ENCODE measurements around the gene ACBD6. TPM values are rescaled to one million over a fixed set of nuclear protein-coding genes. Genes with fewer than 3 reads are reported as not detected.

The ACBD6 gene
- total RNA-seq, 1 donor from 2014 or later: 66.1 TPM

- no peak for DNase-seq (ENCODE audit: low read depth)
- no peak overlapping the region for H3K4me3 ChIP-seq (ENCODE audit: low read depth, low read length)
- no peak for TF ChIP-seq CTCF (conservative IDR thresholded peaks at IDR 0.05; ENCODE audit: low read depth, low read length)
These were observed 126.1 kb downstream of the ACBD6 start for GRCh38 chr1:180376253-180376652.

- H3K4me3 ChIP-seq (ENCODE audit: low read depth, low read length): no peak overlapping the region
- no peak for DNase-seq (ENCODE audit: low read depth)
- no peak for TF ChIP-seq CTCF (conservative IDR thresholded peaks at IDR 0.05; ENCODE audit: low read depth, low read length)
These were observed 129.6 kb downstream of the ACBD6 start for GRCh38 chr1:180372728-180373127.

GRCh38 chr1:180370597-180370996 lies 131.8 kb downstream of the ACBD6 start:
- DNase-seq (ENCODE audit: low read depth): no peak
- no peak overlapping the region for H3K4me3 ChIP-seq (ENCODE audit: low read depth, low read length)
- no peak for TF ChIP-seq CTCF (conservative IDR thresholded peaks at IDR 0.05; ENCODE audit: low read depth, low read length)

GRCh38 chr1:180370188-180370587 lies 132.2 kb downstream of the ACBD6 start:
- DNase-seq (ENCODE audit: low read depth): no peak
- no peak overlapping the region for H3K4me3 ChIP-seq (ENCODE audit: low read depth, low read length)
- TF ChIP-seq CTCF (conservative IDR thresholded peaks at IDR 0.05; ENCODE audit: low read depth, low read length): no peak

GRCh38 chr1:180369061-180369460 lies 133.3 kb downstream of the ACBD6 start:
- H3K4me3 ChIP-seq (ENCODE audit: low read depth, low read length): no peak overlapping the region
- no peak for DNase-seq (ENCODE audit: low read depth)
- TF ChIP-seq CTCF (conservative IDR thresholded peaks at IDR 0.05; ENCODE audit: low read depth, low read length): no peak

GRCh38 chr1:180366371-180367068 lies 135.9 kb downstream of the ACBD6 start:
- no peak for DNase-seq (ENCODE audit: low read depth)
- TF ChIP-seq CTCF (conservative IDR thresholded peaks at IDR 0.05; ENCODE audit: low read depth, low read length): no peak
- no peak overlapping the region for H3K4me3 ChIP-seq (ENCODE audit: low read depth, low read length)

- H3K4me3 ChIP-seq (ENCODE audit: low read depth, low read length): no peak overlapping the region
- DNase-seq (ENCODE audit: low read depth): no peak
- peak; percentile 65 for TF ChIP-seq CTCF (conservative IDR thresholded peaks at IDR 0.05; ENCODE audit: low read depth, low read length)
These were observed 137.3 kb downstream of the ACBD6 start for GRCh38 chr1:180365039-180365438.

All from epithelial cell of proximal tubule (primary cell).